22Rv1 (cell line): Measurements from ENCODE around the gene SYT6.

ENCODE experiments used
- ZFX ChIP-seq: fragments of 450-650 bp; IDR thresholded peaks from 2 replicates; pipeline ENCODE4 v1.6.1; 2017; ENCODE audit warnings: antibody characterized with exemption, borderline replicate concordance
- TF ChIP-seq, protein P1 (sequence below): fragments of 450-650 bp; IDR thresholded peaks from 2 replicates; pipeline ENCODE4 v1.5.1; 2017; ENCODE audit warnings: mild to moderate bottlenecking

DNA sequence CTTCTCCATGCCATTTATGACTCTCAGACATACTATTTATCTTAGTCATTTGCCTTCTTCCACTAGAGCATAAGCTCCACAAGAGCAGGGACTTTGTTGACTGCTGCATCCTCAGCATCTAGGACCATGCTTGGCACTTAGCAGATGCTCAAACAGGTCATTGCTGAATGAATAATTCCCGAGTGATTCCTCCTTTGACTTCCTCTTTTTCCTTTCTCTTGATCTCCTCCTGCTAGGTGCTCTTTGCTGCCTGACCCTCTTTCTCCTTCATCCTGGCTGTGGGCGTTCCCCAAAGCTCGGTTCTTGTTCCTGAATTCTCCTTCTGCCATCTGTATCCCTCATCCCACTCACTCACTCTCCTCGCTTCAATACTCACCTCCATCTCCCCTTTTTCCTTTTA lies 23.5 kb downstream of the SYT6 start:
- TF ChIP-seq, protein P1, sequence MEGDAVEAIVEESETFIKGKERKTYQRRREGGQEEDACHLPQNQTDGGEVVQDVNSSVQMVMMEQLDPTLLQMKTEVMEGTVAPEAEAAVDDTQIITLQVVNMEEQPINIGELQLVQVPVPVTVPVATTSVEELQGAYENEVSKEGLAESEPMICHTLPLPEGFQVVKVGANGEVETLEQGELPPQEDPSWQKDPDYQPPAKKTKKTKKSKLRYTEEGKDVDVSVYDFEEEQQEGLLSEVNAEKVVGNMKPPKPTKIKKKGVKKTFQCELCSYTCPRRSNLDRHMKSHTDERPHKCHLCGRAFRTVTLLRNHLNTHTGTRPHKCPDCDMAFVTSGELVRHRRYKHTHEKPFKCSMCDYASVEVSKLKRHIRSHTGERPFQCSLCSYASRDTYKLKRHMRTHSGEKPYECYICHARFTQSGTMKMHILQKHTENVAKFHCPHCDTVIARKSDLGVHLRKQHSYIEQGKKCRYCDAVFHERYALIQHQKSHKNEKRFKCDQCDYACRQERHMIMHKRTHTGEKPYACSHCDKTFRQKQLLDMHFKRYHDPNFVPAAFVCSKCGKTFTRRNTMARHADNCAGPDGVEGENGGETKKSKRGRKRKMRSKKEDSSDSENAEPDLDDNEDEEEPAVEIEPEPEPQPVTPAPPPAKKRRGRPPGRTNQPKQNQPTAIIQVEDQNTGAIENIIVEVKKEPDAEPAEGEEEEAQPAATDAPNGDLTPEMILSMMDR = no peak
- no peak for TF ChIP-seq ZFX
